Midbrain (tissue), 1 donor: ENCODE results near the gene TBX10.
"Not testable (repeated sequence)": the region's sequence is repeated elsewhere in the genome, so short reads cannot be mapped to it uniquely, and the experiment has no call there.

ENCODE experiments used
- DNase-seq: peaks from one replicate; lab custom pipeline; 2025; lab: John Stamatoyannopoulos, UW

TBX10 gene

GRCh38 chr11:67639438-67639859 is at the start of gene TBX10:
Gene TBX10, minus strand, starts transcription at chr11:67639763. Its CDS starts 291 bp downstream, at chr11:67639472.
- DNase-seq: no peak

GRCh38 chr11:67689178-67689577 is 49.6 kb upstream of the TBX10 start:
- DNase-seq: no peak

DNA sequence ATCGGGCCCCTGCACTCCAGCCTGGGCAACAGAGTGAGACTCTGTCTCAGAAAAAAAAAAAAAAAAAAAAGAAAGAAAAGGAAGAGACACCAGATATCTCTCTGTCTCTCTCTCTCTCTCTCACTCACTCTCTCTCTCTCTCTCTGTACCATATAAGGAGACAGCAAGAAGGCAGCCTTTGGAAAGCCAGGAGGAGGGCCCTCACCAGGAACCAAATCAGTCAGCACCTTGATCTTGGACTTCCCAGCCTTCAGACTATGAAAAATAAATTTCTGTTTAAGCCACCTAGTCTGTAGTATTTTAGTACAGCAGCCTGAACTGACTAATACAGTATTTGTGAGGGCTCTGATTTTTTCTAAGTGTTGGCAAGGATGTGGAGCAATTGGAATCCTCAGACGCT is 48.4 kb upstream of the TBX10 start:
- DNase-seq: no peak

DNA sequence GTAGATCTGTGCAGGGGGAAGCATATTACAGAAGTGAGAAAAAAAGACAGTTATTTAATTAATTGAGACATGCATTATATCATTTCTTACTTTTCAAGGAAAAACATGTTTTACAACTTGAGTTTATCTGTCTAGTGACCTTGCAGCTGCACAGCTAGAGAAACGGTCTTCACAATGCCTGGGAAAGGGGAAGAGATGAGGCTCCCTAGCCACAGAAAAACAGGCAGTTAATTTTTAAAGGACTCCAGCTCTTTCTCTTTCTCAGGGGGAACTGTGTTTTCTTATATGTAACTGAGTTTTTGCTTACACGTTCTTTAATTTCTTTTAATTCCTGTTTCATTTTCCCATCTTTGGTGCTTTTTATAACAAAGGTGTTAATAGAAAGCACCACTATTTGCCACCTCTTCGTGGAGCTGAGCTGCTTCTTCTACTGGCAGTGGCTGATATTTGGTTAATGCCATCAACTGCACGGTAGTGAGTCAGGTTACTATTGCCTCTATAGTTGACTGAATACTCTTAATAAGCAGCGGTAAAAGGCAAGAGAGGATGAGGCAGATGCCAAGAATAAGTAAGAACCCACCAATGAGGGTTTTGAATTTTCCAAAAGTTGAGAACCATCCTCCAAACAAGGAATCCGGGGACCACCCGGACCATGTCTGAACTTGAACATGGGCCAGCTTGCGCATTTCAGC is 46.2 kb upstream of the TBX10 start:
- DNase-seq: not testable (repeated sequence)

- not testable (repeated sequence) for DNase-seq
Measured at GRCh38 chr11:67682126-67683034, 42.8 kb upstream of the TBX10 start.

DNA sequence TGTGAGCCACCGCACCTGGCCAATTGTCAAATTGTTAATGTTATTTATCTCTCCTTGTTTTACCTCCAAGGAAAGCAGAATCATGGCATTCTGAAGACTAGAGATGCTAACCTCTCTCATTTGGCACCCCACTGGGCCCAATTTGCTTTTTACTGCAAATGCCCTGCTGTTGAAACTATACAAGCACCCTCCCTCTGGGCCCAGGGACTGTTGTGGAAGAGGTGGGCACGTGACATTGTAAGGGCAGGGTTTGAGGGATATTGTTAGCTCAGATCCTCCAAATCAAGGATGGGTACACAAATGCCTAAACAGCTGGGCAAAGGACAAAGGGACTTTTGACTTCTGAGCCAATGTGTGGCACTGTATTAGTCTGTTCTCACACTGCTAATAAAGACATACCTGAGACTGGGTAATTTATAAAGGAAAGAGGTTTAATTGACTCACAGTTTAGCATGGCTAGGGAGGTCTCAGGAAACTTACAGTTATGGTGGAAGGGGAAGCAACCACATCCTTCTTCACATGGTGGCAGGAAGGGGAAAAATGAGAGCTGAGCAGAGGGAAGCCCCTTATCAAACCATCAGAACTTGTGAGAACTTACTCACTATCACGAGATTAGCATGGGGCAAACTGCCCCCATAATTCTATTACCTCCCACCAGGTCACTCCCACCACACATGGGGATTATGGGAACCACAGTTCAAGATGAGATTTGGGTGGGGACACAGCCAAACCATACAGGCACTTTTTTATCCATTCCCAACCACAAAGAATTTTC is 41.3 kb upstream of the TBX10 start:
- no peak for DNase-seq

- DNase-seq: no peak
Measured at GRCh38 chr11:67675058-67675747, 35.6 kb upstream of the TBX10 start.

- no peak for DNase-seq
Measured at GRCh38 chr11:67674442-67674871, 34.9 kb upstream of the TBX10 start, which contains the start of gene ALDH3B2. Gene ALDH3B2, minus strand, starts transcription at chr11:67674623. Its CDS starts 7,688 bp downstream, at chr11:67666935.

DNA sequence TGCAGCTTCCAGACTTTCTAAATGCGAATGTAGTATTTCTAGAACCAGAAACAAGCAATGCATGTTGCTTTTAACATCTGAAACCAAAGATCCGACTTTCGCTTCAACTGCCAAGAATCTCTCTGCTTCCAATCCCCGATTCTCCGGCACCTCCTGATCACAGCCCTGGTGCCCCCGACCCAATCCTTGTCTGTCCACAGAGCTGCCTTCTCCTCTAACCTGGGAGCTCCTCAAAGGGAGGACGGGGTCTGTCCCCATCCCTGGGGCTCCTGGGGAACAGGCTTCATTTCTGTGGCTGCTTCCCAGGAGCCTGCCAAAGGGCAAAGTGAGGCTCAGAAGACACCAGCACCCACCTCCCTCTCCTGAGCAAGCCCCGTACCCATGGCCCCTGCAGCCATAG is 34.3 kb upstream of the TBX10 start:
- no peak for DNase-seq

DNA sequence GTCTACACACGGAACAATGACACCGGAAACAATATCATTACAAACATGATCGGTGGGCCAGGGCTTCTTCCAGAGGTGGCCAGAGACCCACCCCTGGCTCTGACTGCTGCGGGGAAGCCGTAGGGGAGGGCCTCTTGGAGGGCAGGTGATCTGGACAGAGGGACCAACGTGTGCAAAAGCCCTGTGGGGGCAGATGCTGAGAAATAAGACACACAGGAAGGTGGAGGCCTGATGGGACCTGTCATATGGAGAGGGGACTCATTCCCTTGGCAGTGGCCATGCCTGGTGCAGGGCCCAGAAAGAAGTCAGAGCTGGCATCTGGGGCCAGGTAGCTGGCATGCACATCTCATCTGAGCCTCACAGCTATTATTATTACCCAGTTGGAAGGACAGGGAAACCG is 33.8 kb upstream of the TBX10 start:
- DNase-seq: no peak

DNA sequence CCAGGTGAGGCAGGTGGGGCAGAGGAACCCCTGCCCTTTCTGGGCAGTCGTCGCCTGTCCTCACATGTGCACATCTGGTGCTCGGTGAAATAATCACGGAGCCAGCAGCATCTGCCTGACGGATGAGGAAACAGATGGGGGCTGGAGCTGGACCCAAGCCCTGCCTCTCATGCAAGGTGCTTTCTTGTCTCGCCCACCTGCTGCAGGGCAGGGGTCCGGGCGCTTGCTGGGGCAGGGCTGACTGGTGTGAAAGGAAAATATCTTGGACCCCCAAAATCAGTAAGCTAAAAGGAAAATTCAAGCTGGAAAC is 31.6 kb upstream of the TBX10 start:
- no peak for DNase-seq

DNA sequence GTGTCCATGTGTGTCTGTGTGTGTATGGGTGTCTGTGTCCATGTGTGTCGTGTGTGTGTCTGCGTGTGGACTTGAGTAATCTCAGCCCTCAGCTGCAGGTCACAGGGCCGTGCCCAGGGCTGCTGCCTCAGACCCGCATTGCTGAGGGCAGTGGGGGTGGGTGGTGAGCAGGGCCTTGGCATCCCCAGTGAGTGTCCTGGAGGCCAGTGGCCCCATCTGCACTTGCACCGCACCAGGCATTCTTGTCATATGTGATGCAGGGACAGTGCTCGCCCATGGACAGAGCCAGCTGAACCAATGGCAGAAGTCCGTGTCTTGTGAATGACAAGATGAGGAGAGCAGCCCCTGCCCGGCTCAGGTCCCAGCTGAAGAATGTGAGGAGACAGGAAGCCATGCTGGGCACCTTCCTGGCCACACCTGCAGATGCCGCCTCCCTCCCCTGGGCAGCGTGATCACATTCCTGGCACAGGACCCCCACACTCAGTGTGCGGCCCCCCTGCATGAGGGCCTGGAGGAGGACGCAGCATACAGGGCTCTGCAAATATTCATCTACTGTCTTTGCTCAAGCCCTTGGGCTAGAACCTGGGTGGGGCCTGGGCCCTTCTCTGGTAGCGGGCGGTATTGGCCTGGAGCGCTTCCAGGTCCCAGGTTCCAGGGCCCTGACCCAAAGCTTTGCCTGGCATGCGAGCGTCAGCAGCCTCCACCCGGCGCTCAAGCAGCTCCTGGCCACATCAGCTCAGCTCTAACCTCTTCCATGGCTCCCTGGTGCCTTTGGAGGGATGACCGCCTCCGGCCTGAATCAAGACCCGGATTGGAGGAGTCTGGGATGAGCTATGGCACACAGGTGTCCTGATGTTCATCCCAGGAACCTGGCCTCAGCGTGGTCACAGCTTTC is 31.0 kb upstream of the TBX10 start:
- DNase-seq: no peak

DNA sequence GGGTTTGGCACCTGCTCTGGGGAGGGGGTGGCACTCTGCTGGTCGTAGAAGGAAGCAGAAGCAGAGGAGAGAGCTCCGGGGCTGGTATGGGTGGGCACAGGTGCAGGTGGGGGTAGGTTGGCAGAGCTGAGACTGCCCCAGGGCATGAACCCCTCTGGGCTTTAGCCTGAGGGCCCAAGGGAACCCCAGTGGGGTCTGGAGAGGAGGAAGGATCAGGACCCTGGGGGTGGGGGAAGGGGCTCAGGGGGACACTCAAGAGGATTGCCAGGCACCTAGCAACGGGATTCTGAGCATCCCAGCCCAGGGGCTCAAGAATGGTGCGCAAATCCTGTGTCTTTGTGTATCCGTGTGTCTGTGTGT is 28.6 kb upstream of the TBX10 start:
- DNase-seq: no peak

- DNase-seq: no peak
Measured at GRCh38 chr11:67667490-67668191, 28.1 kb upstream of the TBX10 start.

GRCh38 chr11:67666676-67667489 is 27.3 kb upstream of the TBX10 start:
- DNase-seq: no peak

- no peak for DNase-seq
Measured at GRCh38 chr11:67666303-67666645, 26.7 kb upstream of the TBX10 start.

- no peak for DNase-seq
Measured at GRCh38 chr11:67665541-67666302, 26.2 kb upstream of the TBX10 start.

DNA sequence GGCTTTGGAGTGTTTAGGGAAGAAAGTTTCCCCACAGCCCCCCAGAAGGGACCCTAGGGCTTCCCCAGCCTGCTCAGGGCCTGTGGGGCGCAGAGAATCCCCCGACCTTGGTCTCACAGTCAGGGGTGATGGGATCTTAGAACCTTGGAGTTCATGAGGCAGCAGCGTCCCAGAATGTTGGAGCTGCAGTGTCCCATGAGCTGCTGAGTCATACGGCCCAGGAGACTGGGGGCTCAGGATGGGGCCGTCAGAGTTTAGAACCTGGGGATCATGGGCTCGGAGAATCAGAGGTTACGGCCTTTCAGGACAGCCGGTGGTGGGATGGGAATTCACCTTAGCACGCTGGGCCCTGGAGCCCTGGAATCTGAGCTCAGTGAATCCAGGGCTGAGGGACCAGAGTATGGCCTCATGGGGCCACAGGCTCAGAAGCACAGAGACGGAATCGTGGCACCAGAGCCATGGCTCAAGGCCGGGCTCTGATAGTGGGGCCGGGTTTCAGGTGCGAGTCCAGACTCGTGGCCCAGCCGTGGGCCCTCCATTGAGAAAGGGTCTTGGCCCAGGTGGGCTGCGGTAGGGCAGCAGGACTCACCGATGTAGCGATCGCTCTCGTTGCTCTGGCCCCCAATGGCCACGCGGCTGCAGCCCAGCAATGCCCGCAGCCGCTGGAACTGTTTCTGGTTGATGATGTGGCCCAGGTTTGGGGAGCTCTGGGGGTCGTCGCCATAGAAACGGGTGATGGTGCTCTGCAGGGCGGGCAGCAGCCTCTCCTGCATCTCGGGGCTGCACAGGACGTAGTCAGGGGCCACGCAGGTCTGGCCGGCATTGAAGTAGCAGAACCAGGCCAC is 25.4 kb upstream of the TBX10 start:
- no peak for DNase-seq
